ENCODE measurements around the gene ASIP. TPM values are rescaled to one million over a fixed set of nuclear protein-coding genes. Genes with fewer than 3 reads are reported as not detected.
"Not testable (repeated sequence)": the region's sequence is repeated elsewhere in the genome, so short reads cannot be mapped to it uniquely, and the experiment has no call there.

ASIP gene
- total RNA-seq, 1 experiment from 2014 or later = not detected

GRCh38 chr20:34246126-34246626 is 5.0 kb downstream of the ASIP start:
- ChIA-PET CTCF (interaction anchor here (0.6 to 2.5 kb wide), 3 partner anchors 10 to 77 kb away, joined by 3 to 17 read pairs (median 3); no protein-coding TSS in a partner anchor), POLR2A (no interaction called here)
- Mint-ChIP-seq H3K4me3 (ENCODE audit: unreplicated experiment) (no peak overlapping the region), H3K36me3 (ENCODE audit: insufficient read depth, unreplicated experiment) (no peaks in the 10 kb centered on the region), H3K4me1 (ENCODE audit: insufficient read depth, unreplicated experiment) (peaks cover 5% of the 10 kb centered on the region), H3K9me3 (ENCODE audit: unreplicated experiment) (no peaks in the 10 kb centered on the region), H3K27me3 (ENCODE audit: insufficient read depth, unreplicated experiment) (peaks cover 13% of the 10 kb centered on the region), H3K27ac (ENCODE audit: low read depth, unreplicated experiment) (no peak overlapping the region)
- BruUV-seq (replicated peaks) = no TSS peak
- TF ChIP-seq CTCF (IDR thresholded peaks at IDR 0.05; ENCODE audit: unreplicated experiment) = no peak
- no peak for DNase-seq (ENCODE audit: unreplicated experiment)
- intact Hi-C loops (cut with micrococcal nuclease) = no loop called here

- Mint-ChIP-seq H3K9me3 (ENCODE audit: unreplicated experiment) (no peaks in the 10 kb centered on the region), H3K4me1 (ENCODE audit: insufficient read depth, unreplicated experiment) (peaks cover 5% of the 10 kb centered on the region), H3K27me3 (ENCODE audit: insufficient read depth, unreplicated experiment) (no peaks in the 10 kb centered on the region), H3K36me3 (ENCODE audit: insufficient read depth, unreplicated experiment) (no peaks in the 10 kb centered on the region), H3K4me3 (ENCODE audit: unreplicated experiment) (no peak overlapping the region), H3K27ac (ENCODE audit: low read depth, unreplicated experiment) (no peak overlapping the region)
- DNase-seq (ENCODE audit: unreplicated experiment) = peak; percentile 37
- intact Hi-C loops (cut with micrococcal nuclease) = no loop called here
- ChIA-PET CTCF (interaction anchor here (0.7 to 1.0 kb wide), 5 partner anchors 21 to 324 kb away, joined by 3 to 5 read pairs (median 4); no protein-coding TSS in a partner anchor), POLR2A (interaction anchor here (0.6 to 1.8 kb wide), 4 partner anchors 9 to 811 kb away, joined by 3 to 7 read pairs (median 5); no protein-coding TSS in a partner anchor)
- no TSS peak for BruUV-seq (replicated peaks)
- no peak for TF ChIP-seq CTCF (IDR thresholded peaks at IDR 0.05; ENCODE audit: unreplicated experiment)
Observed at GRCh38 chr20:34249291-34249690, 8.1 kb downstream of the ASIP start.

GRCh38 chr20:34250005-34250404 is 8.8 kb downstream of the ASIP start:
- no peaks in the 10 kb centered on the region for H3K27me3 Mint-ChIP-seq (ENCODE audit: insufficient read depth, unreplicated experiment)
- intact Hi-C loops (cut with micrococcal nuclease) = no loop called here

GRCh38 chr20:34251619-34252018 is 10.4 kb downstream of the ASIP start:
- no TSS peak for BruUV-seq (replicated peaks)
- ChIA-PET CTCF (no interaction called here), POLR2A (no interaction called here)
- H3K36me3 Mint-ChIP-seq (ENCODE audit: insufficient read depth, unreplicated experiment) = no peaks in the 10 kb centered on the region
- no peaks in the 10 kb centered on the region for H3K9me3 Mint-ChIP-seq (ENCODE audit: unreplicated experiment)
- no peak for TF ChIP-seq CTCF (IDR thresholded peaks at IDR 0.05; ENCODE audit: unreplicated experiment)
- DNase-seq (ENCODE audit: unreplicated experiment) = no peak
- H3K4me3 Mint-ChIP-seq (ENCODE audit: unreplicated experiment) = no peak overlapping the region
- H3K27me3 Mint-ChIP-seq (ENCODE audit: insufficient read depth, unreplicated experiment) = no peaks in the 10 kb centered on the region
- H3K4me1 Mint-ChIP-seq (ENCODE audit: insufficient read depth, unreplicated experiment) = peaks cover 5% of the 10 kb centered on the region
- intact Hi-C loops (cut with micrococcal nuclease) = loop anchor here (2.0 kb wide), 1 partner anchor 61 kb away; no protein-coding TSS in a partner anchor
- no peak overlapping the region for H3K27ac Mint-ChIP-seq (ENCODE audit: low read depth, unreplicated experiment)

More at GRCh38 chr20:34250005-34250404, 8.8 kb downstream of the ASIP start:
- ChIA-PET CTCF (interaction anchor here (0.7 to 1.0 kb wide), 3 partner anchors 24 to 323 kb away, joined by 3 to 4 read pairs (median 3); no protein-coding TSS in a partner anchor), POLR2A (interaction anchor here (0.6 to 1.8 kb wide), 2 partner anchors 8 to 347 kb away, joined by 4 to 7 read pairs; no protein-coding TSS in a partner anchor)
- Mint-ChIP-seq H3K9me3 (ENCODE audit: unreplicated experiment) (no peaks in the 10 kb centered on the region), H3K36me3 (ENCODE audit: insufficient read depth, unreplicated experiment) (no peaks in the 10 kb centered on the region), H3K4me3 (ENCODE audit: unreplicated experiment) (no peak overlapping the region), H3K4me1 (ENCODE audit: insufficient read depth, unreplicated experiment) (peaks cover 5% of the 10 kb centered on the region), H3K27ac (ENCODE audit: low read depth, unreplicated experiment) (no peak overlapping the region)
- TF ChIP-seq CTCF (IDR thresholded peaks at IDR 0.05; ENCODE audit: unreplicated experiment) = no peak
- no peak for DNase-seq (ENCODE audit: unreplicated experiment)
- no TSS peak for BruUV-seq (replicated peaks)

GRCh38 chr20:34252431-34253086 is 11.3 kb downstream of the ASIP start:
- H3K4me3 Mint-ChIP-seq (ENCODE audit: unreplicated experiment); H3K4me1 Mint-ChIP-seq (ENCODE audit: insufficient read depth, unreplicated experiment); H3K27ac Mint-ChIP-seq (ENCODE audit: low read depth, unreplicated experiment); POLR2A ChIA-PET; H3K9me3 Mint-ChIP-seq (ENCODE audit: unreplicated experiment); H3K27me3 Mint-ChIP-seq (ENCODE audit: insufficient read depth, unreplicated experiment); DNase-seq (ENCODE audit: unreplicated experiment); BruUV-seq (replicated peaks); H3K36me3 Mint-ChIP-seq (ENCODE audit: insufficient read depth, unreplicated experiment): not testable (repeated sequence)
- intact Hi-C loops (cut with micrococcal nuclease) = loop anchor here (2.0 kb wide), 1 partner anchor 62 kb away; no protein-coding TSS in a partner anchor
- CTCF ChIA-PET = interaction anchor here (2.8 kb wide), 1 partner anchor 62 kb away, joined by 14 read pairs; no protein-coding TSS in a partner anchor
